NCI-H2029 (cell line): ENCODE data around the gene ANO10.
"Not testable (repeated sequence)": the region's sequence is repeated elsewhere in the genome, so short reads cannot be mapped to it uniquely, and the experiment has no call there.

ENCODE experiments used
- DNase-seq: peaks from one replicate; lab custom pipeline; 2025; lab: John Stamatoyannopoulos, UW

ANO10 gene

DNA sequence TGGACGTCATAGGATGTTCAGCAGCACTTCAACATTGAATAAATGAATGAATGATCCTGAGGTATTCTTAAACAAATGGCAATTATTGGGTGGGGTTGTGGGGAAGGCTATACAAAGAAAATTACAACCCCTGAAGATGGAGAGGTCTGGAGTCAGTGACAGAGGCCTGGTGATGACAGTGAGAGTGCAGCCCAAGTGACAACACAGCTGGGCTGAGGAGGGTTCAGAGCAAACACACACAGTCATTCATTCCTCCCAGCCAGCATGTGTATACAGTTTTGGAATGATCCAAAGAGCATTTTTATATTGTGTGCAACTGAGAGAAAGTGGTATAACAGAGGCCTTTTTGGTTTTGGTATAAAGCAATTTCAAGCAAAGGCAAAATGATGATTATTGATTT lies 148.1 kb downstream of the ANO10 start:
- DNase-seq = no peak

DNA sequence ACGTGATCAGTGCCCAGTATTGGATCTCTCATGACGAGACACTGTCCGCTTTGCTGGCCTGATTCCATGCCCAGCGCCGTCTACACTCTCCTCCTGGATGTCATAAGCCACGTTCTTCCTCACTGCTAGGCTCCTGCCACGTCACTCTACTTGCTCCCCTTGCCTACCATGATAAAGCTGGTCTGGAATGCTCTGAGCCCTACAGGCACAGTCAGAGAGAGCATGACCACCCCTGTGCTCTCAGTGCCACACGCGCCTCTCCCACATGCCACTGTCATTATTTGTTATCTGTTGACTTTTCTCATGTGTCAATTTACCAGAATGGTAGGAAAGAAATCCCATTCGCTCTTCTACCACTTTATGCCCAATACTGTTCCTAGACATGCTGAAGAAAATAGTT lies 148.6 kb downstream of the ANO10 start:
- no peak for DNase-seq

DNA sequence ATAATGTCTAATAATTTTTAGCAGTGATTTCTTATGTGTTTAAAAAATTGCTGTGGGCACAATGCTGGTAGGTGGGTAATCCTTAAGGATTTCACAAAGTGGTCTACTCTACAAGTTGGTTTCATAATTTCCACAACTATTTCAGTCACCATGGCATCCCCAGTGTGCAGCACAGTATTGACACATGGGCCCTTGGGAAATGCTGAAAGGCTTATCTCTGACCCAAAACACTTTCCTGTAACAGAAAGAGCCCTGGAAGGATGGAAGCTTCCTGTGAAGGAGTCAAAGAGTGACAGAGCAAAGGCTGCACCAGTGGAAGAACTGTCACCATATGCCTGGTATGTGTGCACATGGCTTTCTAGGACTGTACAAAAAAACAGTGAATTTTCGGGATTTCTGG lies 153.7 kb downstream of the ANO10 start:
- DNase-seq = no peak

DNA sequence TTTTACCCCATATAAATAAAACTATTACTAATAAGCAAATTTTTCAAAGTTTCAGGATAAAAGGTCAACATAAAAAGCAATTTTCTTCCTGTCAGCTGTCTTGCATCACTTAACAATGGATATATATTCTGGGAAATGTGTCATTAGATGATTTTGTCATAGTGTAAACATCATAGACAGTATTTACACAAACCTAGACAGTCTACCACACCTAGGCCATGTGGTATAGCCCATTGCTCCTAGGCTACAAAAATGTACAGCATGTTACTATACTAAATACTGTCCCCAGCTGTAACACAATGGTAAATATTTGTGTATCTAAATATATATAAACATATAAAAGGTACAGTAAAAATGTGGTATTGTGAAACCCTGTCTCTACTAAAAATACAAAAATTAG lies 156.7 kb downstream of the ANO10 start:
- DNase-seq = peak; percentile 37

DNA sequence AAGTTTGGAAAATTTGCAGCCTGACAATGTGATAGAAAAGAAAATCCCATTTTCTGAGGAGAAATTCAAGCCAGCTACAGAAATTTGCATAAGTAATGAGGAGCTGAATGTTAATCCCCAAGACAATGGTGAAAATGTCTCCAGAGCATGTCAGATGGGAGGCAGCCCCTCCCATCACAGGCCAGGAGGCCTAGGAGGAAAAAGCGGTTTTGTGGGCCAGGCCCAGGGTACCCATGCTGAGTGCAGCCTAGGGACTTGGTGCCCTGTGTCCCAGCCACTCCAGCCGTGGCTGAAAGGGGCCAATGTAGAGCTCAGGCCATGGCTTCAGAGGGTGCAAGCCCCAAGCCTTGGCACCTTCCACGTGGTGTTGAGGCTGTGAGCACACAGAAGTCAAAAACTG lies 159.2 kb downstream of the ANO10 start:
- not testable (repeated sequence) for DNase-seq

DNA sequence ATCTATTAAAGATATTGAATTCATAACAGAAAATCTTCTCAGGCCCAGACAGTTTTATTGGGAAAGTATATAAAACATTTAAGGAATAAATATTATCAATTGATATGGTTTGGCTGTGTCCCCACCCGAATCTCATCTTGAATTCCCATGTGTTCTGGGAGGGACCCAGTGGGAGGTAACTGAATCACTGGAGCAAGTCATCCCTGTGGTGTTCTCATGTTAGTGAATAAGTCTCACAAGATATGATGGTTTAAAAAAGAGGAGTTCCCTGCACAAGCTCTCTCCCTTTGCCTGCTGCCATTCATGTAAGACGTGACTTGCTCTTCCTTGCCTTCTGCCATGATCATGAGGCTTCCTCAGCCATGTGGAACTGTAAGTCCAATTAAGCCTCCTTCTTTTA lies 160.5 kb downstream of the ANO10 start:
- no peak for DNase-seq

DNA sequence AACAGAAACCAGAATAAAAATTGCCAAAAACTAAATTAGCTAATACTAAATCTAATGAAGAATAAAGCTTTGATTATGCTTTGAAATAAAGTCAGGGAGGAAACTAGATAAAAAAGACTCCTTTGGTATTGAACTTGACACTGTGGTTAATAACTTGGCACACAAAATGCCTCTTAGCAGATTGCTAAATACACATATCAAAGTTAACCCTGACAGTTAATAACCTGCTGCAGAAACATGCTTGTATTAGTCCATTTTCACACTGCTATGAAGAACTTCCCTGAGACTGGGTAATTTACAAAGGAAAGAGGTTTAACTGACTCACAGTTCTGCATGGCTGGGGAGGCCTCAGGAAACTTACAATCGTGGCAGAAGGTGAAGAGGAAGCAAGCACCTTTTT lies 164.8 kb downstream of the ANO10 start:
- DNase-seq = not testable (repeated sequence)

DNA sequence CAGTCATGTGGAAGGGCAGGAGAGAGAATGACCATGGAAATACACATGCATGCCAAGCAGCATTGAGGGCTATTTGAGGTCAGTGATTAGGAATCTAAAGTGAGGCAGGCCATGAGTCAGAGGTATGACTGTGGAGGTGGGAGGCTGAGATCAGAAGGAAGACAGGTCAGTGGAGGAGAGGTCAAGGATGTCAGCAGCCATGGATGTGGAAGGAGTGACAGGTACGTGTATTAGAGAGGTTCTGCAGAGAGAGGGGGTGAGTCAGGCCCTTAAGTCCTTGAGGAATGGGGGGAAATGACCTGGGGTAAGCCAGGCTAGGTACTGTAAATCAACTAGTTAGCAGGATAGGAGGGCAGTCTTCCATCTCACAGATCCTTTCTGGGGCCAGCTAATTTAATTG lies 166.6 kb downstream of the ANO10 start:
- DNase-seq = no peak

DNA sequence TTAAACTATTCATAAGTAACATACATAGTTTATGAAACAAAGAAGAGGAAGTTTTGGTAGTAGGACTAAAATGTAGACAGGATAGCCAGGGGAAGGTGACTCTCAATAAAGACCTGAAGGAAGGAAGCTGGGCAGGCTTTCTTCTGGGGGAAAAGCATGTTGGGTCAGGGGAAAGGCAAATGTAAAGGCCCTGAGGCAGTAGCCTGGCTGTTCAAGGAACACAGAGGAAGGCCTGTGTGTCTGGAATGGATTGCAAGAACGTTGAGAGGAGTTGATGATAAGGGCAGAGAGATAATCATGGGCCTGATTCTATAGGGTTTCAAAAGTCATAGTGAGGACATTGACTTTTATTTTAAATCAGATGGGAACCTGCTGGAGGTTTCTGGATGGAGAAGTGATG lies 167.8 kb downstream of the ANO10 start:
- DNase-seq = no peak

DNA sequence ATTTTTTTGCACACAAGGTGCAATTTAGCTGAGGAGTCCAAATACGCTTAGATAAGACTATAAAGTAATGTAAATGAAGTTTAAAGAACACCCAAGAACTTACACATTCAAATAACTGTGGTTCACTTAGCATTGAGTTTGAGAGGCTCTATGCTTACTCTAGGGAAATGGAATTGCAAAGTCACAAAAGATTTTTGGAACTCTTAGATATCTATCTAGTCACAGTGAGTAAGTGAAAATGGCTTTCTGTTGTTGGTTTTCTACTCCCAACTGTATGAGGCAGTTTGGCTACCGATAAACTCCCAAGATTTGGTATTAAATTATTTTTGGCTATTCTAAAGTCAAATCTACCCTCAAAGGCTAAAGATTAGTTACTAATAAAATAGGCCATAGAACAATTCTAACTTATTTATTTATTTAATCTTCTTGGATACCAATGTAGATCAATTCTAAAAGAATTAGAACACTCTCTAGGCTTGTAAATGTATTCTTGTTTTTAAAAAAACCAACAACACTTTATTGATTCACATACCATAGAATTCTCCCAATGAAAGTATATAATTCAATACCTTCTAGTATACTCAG lies 170.0 kb downstream of the ANO10 start:
- no peak for DNase-seq

DNA sequence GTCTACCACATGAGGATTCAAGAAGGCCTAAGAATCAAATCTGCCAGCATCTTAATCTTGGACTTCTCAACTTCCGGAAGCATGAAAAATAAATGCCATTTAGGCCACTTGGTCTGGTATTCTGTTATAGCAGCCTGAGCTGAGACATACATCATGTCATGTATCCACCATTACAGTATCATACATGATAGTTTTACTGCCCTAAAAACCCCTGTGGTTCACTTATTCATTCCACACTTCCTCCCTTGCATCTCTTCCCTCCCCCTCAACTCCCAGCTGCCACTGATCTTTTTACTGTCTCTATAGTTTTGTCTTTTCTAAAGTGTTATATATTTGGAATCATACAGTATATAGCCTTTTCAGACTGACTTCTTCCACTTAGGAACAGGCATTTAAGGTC lies 173.7 kb downstream of the ANO10 start:
- no peak for DNase-seq

DNA sequence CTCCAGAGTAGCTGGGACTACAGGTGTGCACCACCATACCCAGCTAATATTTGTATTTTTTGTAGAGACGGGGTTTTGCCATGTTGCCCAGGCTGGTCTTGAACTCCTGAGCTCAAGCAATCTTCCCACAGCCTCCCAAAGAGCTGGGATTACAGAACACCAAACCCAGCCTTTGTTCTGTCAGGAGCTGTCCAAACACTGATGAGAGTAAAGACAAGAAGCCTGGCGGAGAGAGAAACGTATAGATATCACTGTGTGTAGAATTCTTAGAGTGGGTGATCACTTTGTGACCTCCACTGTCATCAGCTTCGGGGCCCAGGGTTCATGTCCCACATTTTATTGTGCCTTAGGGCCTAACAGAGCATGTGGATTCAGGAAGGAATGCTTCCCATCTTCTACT lies 176.0 kb downstream of the ANO10 start:
- no peak for DNase-seq

DNA sequence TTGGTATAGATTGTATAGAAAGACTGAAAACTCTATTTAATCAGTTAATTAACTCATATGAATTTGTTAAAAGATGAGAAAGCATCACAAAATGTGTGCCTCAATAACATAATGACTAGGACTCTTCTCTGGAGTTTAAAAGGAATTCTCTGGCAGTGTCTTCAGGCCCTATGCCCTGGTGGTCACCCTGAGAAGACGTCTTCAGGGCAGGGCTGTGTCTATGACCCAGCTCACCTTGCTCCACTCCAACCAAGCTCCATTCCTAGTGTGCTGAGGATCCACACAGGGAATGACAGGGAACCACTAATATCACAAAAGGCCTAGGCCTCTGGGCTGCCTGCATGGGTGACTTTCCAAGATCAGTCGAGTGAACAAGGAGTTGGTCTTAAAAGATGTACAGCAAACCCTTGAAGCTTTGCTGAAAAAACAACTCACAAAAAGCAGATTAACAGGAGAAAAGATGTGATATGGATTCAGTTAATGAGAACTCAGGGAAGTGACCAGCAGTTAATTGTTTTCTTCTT lies 178.9 kb downstream of the ANO10 start:
- DNase-seq = no peak

DNA sequence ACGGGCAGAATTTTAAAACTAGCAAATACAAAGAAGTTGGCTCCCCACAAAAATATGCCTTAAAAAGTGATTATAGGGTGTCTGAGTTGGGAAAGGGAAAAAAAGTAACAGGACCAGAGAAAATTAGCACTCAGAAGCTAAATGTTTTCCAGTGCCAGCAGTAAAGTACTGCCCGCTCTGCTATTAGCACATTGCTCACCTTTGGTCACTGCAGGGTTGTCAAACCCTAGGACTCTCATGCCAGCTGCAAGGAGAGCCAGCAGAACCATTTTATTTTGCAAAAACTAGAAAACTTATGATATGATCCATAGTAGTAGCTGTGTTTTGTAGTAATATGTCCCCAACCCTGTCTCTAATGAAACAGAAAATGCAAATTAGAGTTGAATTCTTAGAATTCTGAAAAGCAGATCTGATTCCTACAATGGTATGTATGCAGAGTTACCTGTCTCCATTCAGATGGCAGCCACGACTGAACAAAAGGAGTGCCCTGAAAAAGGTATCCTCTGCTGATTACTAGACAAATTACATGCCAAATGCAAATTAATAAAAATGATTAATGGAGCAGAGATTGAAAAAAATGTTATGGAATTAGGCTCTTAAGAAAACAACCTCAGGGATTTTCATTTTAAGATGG lies 185.2 kb downstream of the ANO10 start:
- DNase-seq = no peak

DNA sequence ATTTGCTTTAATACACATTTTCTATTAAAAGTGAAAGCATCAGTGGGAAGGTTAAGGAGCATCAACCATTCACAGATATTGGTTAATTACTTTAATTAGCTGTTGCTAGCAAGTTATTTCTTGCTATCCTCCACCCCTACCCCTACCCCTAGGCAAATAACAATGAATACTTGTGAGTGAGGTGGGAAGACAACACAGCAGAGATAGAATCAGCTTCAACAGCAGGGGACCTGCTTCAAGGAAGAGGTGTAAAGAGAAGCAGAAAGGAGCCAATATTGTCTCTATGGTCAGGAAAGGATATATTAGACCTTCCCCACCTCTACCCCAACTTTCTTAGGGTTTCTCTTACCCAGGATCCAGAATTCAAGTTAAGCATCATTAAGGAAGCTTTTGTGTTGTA lies 186.1 kb downstream of the ANO10 start:
- no peak for DNase-seq

DNA sequence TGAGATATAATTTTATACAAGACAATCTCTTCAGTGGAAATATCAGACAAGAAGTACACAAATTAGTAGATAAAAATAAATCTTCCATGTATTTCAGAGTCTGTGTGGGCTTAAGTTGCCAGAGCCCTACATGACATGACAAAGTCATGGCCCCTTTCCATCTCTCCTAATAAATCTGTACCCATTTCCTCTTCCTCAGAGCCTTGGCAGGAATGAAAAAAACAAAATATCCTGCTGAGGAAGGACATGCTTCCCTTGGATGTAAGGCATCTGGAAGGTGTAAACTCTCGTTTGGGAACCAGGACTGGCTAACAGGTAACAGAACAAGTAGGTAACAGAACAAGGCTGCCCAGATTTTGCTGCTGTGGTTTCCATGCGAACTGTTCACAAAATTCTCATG lies 187.4 kb downstream of the ANO10 start:
- DNase-seq = no peak

DNA sequence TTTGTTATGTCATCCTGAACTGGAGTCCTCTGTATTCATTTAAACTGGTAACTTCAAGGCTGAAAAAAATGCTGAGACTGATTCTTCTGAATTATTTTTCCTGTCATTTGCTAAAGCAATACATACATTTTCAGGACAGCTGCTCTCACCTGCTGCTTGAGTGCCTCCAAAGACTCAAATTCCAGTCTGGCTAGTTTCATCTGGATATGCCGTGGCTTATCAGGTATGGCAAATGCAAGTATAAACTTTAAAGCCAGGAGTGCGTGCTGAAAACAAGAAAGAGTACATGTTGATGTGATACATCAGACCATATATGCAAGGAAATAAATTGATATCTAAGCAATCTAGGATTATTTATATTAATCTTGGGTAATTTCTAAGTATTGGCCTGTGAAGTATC lies 189.3 kb downstream of the ANO10 start:
- no peak for DNase-seq

DNA sequence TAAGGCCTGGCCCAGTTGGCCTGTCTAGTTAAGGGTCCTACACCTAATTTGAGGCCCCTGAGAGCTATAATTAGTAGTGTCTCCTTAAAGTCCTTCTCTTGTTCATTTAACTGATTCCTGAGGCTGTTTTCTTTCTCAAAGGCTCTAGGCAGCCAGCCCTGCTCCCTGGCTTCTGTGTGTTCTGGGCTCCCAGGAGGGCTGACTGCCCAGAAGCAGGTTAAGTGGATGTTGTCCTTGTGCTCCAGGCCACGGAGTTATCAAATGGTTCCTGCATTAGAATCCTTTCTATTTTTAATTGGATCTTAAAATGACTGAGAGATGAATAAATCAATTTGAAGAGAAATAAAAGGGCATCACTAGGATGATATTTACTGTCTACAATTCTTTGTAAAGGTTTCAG lies 195.4 kb downstream of the ANO10 start:
- no peak for DNase-seq

DNA sequence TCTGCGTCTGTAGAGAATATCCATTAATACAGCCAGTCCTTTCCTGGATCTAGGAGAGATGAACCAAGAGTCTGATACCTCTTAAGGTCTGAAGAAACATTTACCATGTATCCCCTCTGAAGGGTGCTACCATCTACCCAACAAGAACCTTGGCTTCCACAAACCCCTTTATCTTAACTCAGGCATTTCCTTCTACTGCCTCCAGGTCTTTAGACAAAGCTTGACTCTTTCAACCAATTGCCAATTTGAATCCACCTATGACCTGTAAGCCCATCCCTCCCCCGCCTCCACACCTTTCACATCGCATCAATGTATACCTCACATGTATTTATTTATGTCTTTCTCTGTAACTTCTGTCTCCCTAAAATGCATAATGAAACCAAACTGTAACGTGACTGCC lies 196.0 kb downstream of the ANO10 start:
- no peak for DNase-seq

DNA sequence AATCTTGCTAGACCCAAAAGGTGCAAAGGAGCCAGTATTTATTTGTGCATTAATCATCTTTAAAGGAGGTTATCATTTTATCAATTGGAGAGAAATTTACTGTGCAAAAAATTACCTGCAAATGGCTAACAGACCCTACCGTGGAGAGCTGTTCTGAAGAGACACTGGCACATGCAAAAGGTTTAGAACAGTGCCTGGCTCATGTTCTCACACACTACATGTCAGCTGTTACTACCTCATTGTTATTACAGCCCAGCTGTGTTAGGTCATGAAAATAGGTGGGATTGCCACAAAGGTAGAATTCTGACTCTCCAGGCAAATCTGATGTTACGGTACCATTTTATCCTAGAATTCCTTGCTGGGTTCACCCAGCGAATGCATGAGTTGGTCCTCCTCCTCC lies 198.2 kb downstream of the ANO10 start:
- DNase-seq = no peak

DNA sequence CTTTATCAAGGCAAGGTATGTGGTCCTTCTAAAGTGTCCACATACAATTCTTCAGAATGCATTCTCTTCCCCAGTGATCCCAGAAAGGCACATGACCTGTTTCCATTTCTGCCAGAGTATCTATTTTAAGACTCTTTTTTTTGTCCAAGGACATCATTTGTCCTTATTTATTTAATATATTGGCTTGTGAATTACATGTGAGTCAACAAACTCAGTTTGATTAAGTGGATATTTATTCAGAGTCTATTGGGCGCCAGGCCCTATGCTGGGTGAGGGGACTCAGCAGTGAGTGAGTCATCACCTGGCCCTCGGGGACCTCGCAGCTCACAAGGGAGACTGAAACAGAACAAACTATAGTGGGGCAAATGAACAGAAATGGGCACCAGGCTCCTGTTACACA lies 198.7 kb downstream of the ANO10 start:
- no peak for DNase-seq

DNA sequence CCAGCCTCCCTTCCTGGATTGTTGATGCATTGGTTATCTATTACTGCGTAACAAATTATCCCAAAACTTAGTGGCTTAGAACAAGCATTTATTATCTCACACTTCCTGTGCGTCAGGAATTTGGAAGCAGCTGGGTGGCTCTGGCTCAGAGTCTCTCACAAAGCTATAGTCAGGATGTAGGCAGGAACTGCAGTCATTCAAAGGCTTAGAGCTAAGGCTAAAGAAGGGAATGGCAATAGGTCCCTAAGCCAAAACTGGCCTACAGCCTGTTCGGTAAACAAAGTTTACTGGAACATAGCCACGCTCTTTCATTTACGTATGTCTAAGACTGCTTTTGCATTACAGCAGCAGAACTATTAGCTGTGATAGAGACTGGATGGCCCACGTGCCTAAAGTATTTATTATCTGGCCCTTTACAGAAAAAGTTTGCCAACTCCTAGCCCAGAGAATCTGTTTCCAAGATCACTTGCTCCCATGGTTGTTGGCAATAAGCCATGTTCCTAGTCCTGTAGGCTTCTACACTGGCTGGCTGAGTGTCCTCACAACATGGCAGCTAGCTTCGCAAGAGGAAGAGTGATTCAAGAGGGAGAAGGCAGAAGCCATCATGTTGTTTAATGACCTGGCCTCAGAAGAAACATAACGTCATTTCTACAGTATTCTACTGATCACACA lies 203.1 kb downstream of the ANO10 start:
- peak; percentile 67 for DNase-seq

DNA sequence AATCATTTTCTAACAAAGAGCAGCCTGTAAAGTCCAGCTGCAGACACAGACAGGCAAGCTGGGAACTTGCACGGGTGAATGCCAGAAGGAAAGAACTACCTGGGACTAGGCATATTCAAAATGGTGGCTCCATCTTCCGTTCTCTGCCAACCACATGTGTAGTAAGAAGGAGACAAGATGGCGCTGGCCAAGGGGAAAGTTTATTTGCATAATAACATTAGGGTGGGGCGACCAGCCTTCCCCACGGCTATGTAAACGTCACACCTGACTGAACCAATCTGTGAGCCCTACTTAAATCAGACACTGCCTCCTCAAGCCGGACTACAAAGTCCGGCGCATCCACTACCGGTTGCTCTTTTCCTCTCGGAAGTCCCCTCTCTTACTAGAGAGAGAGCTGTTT lies 204.7 kb downstream of the ANO10 start:
- no peak for DNase-seq

DNA sequence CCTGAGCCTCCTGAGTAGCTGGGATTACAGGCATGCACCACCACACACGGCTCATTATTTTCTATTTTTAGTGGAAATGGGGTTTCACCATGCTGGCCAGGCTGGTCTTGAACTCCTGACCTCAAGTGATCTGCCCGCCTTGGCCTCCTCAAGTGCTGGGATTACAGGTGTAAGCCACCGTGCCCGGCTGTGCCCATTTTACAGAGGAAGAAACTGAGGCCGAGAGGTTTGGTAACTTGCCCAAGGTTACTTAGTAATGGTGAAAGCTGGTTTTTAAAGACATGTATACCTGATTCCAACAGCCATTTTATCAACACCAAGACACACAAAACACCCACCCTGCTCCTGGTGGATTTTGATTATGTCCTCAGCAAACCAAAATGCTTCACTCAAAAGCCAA lies 206.7 kb downstream of the ANO10 start:
- no peak for DNase-seq
